Hepatocyte (in vitro differentiated cells): ENCODE results near the gene MARK1.

Source experiments
- CTCF ChIP-seq: fragments of 200-600 bp; sonication (generic); IDR thresholded peaks from 2 replicates; pipeline ENCODE4 v1.5.1; 2016; ENCODE audit warnings: antibody characterized with exemption, mild to moderate bottlenecking; ENCODE audit not compliant: poor library complexity
- EZH2phosphoT487 ChIP-seq: fragments of 200-600 bp; sonication (generic); IDR thresholded peaks from one replicate; pipeline ENCODE4 v1.6.1; 2018; ENCODE audit warnings: antibody characterized with exemption, mild to moderate bottlenecking, low read depth, moderate library complexity; ENCODE audit not compliant: unreplicated experiment, severe bottlenecking

GRCh38 chr1:220631238-220631815, 103.4 kb downstream of the MARK1 start:
- TF ChIP-seq CTCF (no peak), EZH2phosphoT487 (no peak)
